Activated naive CD4-positive, alpha-beta T cell treated with anti-CD3 and anti-CD28 coated beads, Interleukin-2, amount 50 U/mL, for 72 hours (primary cell): Measurements from ENCODE around the gene SYT7. TPM values are rescaled to one million over a fixed set of nuclear protein-coding genes. Genes with fewer than 3 reads are reported as not detected.

ENCODE experiments used
- ATAC-seq, 2 donors: fragments of 150-1000 bp; cut with Tn5 transposase; 2 replicates each; pipeline ENCODE4 v1.10.0; 2021; ENCODE audit warnings: mild to moderate bottlenecking in 2 of 2, moderate library complexity in 2 of 2
- DNase-seq, 2 donors: peaks; one replicate each; pipeline ENCODE4 v3.0.0; 2021 to 2022; ENCODE audit warnings: low spot score in 2 of 2
- H3K27ac Mint-ChIP-seq, 2 donors: one replicate each; pipeline ENCODE4 v1.8.0; 2022; ENCODE audit warnings: mild to moderate bottlenecking in 2 of 2, mixed read lengths in 2 of 2
- H3K36me3 Mint-ChIP-seq, 2 donors: one replicate each; pipeline ENCODE4 v1.8.0; 2022; ENCODE audit warnings: mixed read lengths in 2 of 2
- H3K9me3 Mint-ChIP-seq, 2 donors: one replicate each; pipeline ENCODE4 v1.8.0; 2022; ENCODE audit warnings: mixed read lengths in 2 of 2
- total RNA-seq, 2 donors: library from RNA; stranded (reverse); gene quantifications; one replicate each; pipeline ENCODE4 v1.2.3, GENCODE V29; 2022

Gene SYT7
- total RNA-seq, 2 donors from 2014 or later = not detected

GRCh38 chr11:61536676-61537270 lies 44.1 kb downstream of the SYT7 start:
- Mint-ChIP-seq H3K9me3 (no peaks in the 10 kb centered on the region), H3K36me3 (no peaks in the 10 kb centered on the region), H3K27ac (no peak overlapping the region)
- ATAC-seq = no peak
- DNase-seq = no peak

- no peak for DNase-seq
- H3K27ac Mint-ChIP-seq = no peak overlapping the region
- ATAC-seq = no peak
- H3K36me3 Mint-ChIP-seq = no peaks in the 10 kb centered on the region
- no peaks in the 10 kb centered on the region for H3K9me3 Mint-ChIP-seq
Observed at GRCh38 chr11:61535998-61536675, 44.7 kb downstream of the SYT7 start.

- ATAC-seq (no peak), DNase-seq (no peak)
- no peaks in the 10 kb centered on the region for H3K36me3 Mint-ChIP-seq
- H3K27ac Mint-ChIP-seq = no peak overlapping the region
- H3K9me3 Mint-ChIP-seq = no peaks in the 10 kb centered on the region
Observed at GRCh38 chr11:61534933-61535839, 45.7 kb downstream of the SYT7 start.

GRCh38 chr11:61534025-61534932 lies 46.6 kb downstream of the SYT7 start:
- H3K27ac Mint-ChIP-seq = no peak overlapping the region
- ATAC-seq = no peak
- H3K36me3 Mint-ChIP-seq = no peaks in the 10 kb centered on the region
- no peak for DNase-seq
- no peaks in the 10 kb centered on the region for H3K9me3 Mint-ChIP-seq

GRCh38 chr11:61533401-61533800 lies 47.5 kb downstream of the SYT7 start:
- no peaks in the 10 kb centered on the region for H3K36me3 Mint-ChIP-seq
- ATAC-seq (no peak), DNase-seq (no peak)
- no peaks in the 10 kb centered on the region for H3K9me3 Mint-ChIP-seq
- no peak overlapping the region for H3K27ac Mint-ChIP-seq

- no peak for DNase-seq
- no peak overlapping the region for H3K27ac Mint-ChIP-seq
- no peaks in the 10 kb centered on the region for H3K9me3 Mint-ChIP-seq
- H3K36me3 Mint-ChIP-seq = no peaks in the 10 kb centered on the region
- ATAC-seq = no peak
Observed at GRCh38 chr11:61533039-61533375, 47.9 kb downstream of the SYT7 start.

- no peaks in the 10 kb centered on the region for H3K9me3 Mint-ChIP-seq
Observed at GRCh38 chr11:61532134-61533038, 48.5 kb downstream of the SYT7 start.

GRCh38 chr11:61531044-61531443 lies 49.8 kb downstream of the SYT7 start:
- H3K36me3 Mint-ChIP-seq = no peaks in the 10 kb centered on the region
- H3K9me3 Mint-ChIP-seq = no peaks in the 10 kb centered on the region
- H3K27ac Mint-ChIP-seq = no peak overlapping the region
- no peak for DNase-seq
- ATAC-seq = no peak

More at GRCh38 chr11:61532134-61533038, 48.5 kb downstream of the SYT7 start:
- H3K36me3 Mint-ChIP-seq = no peaks in the 10 kb centered on the region
- ATAC-seq = peak; percentile 56 to 77
- no peak overlapping the region for H3K27ac Mint-ChIP-seq
- DNase-seq = peak in 1 of 2 donors; percentile 63

GRCh38 chr11:61529537-61530225 lies 51.2 kb downstream of the SYT7 start:
- no peak for DNase-seq
- Mint-ChIP-seq H3K9me3 (no peaks in the 10 kb centered on the region), H3K27ac (no peak overlapping the region)

GRCh38 chr11:61528114-61528513 lies 52.8 kb downstream of the SYT7 start:
- no peaks in the 10 kb centered on the region for H3K36me3 Mint-ChIP-seq
- ATAC-seq (no peak), DNase-seq (no peak)
- H3K27ac Mint-ChIP-seq = no peak overlapping the region
- H3K9me3 Mint-ChIP-seq = no peaks in the 10 kb centered on the region

More at GRCh38 chr11:61529537-61530225, 51.2 kb downstream of the SYT7 start:
- ATAC-seq = no peak
- no peaks in the 10 kb centered on the region for H3K36me3 Mint-ChIP-seq

- no peaks in the 10 kb centered on the region for H3K9me3 Mint-ChIP-seq
- no peak for DNase-seq
- no peaks in the 10 kb centered on the region for H3K36me3 Mint-ChIP-seq
- no peak for ATAC-seq
- H3K27ac Mint-ChIP-seq = no peak overlapping the region
Observed at GRCh38 chr11:61526956-61527731, 53.7 kb downstream of the SYT7 start.

GRCh38 chr11:61526229-61526628 lies 54.6 kb downstream of the SYT7 start:
- ATAC-seq (no peak), DNase-seq (no peak)
- H3K27ac Mint-ChIP-seq = no peak overlapping the region
- no peaks in the 10 kb centered on the region for H3K36me3 Mint-ChIP-seq
- H3K9me3 Mint-ChIP-seq = no peaks in the 10 kb centered on the region

- Mint-ChIP-seq H3K9me3 (no peaks in the 10 kb centered on the region), H3K27ac (no peak overlapping the region), H3K36me3 (no peaks in the 10 kb centered on the region)
- DNase-seq = no peak
- ATAC-seq = no peak
Observed at GRCh38 chr11:61524963-61525587, 55.8 kb downstream of the SYT7 start.

GRCh38 chr11:61524446-61524845 lies 56.4 kb downstream of the SYT7 start:
- no peak for ATAC-seq
- Mint-ChIP-seq H3K27ac (no peak overlapping the region), H3K36me3 (no peaks in the 10 kb centered on the region), H3K9me3 (no peaks in the 10 kb centered on the region)
- DNase-seq = no peak
